CD4-positive, CD25-positive, alpha-beta regulatory T cell (primary cell): ENCODE data around the gene USP38. TPM values are rescaled to one million over a fixed set of nuclear protein-coding genes. Genes with fewer than 3 reads are reported as not detected.

ENCODE experiments used
- ATAC-seq, 2 donors: fragments of 150-1000 bp; cut with Tn5 transposase; one replicate each; pipeline ENCODE4 v1.10.0; 2021; ENCODE audit warnings: low read depth in 2 of 2, moderate number of reproducible peaks in 2 of 2, moderate library complexity in 1 of 2
- DNase-seq, 3 donors: peaks; one replicate each; pipeline versions ENCODE4 v3.0.0 to v3.0.0-alpha.2; 2012 to 2022; ENCODE audit warnings: mixed read lengths in 1 of 3
- H3K27ac ChIP-seq: one replicate; pipeline ENCODE4 v1.7.0; 2013; ENCODE audit warnings: mild to moderate bottlenecking, low read length; ENCODE audit not compliant: insufficient read depth, poor library complexity, severe bottlenecking
- H3K27me3 ChIP-seq: one replicate; pipeline ENCODE4 v1.7.0; 2013; ENCODE audit warnings: low read length; ENCODE audit not compliant: control insufficient read depth, insufficient read depth
- H3K36me3 ChIP-seq: one replicate; pipeline ENCODE4 v1.7.0; 2013; ENCODE audit warnings: mild to moderate bottlenecking, low read length, moderate library complexity; ENCODE audit not compliant: control insufficient read depth, insufficient read depth
- H3K4me1 ChIP-seq: 2 replicates; pipeline ENCODE4 v1.7.0; 2013; ENCODE audit warnings: mild to moderate bottlenecking, low read length; ENCODE audit not compliant: insufficient read depth, control insufficient read depth, poor library complexity, severe bottlenecking
- H3K4me3 ChIP-seq: one replicate; pipeline ENCODE4 v1.7.0; 2013; ENCODE audit warnings: low read depth, mild to moderate bottlenecking, low read length, moderate library complexity
- H3K9me3 ChIP-seq, 2 experiments: 1 replicate in 1 of 2; 2 replicates in 1 of 2; pipeline ENCODE4 v1.7.0; 2013; ENCODE audit warnings: low read length in 2 of 2, mild to moderate bottlenecking in 1 of 2, moderate library complexity in 1 of 2; ENCODE audit not compliant: control insufficient read depth in 2 of 2
- H3K27ac Mint-ChIP-seq, 3 donors: one replicate each; pipeline ENCODE4 v1.8.0; 2020 to 2022; ENCODE audit warnings: mild to moderate bottlenecking in 3 of 3, mixed read lengths in 3 of 3, moderate library complexity in 2 of 3
- H3K27me3 Mint-ChIP-seq: one replicate; pipeline ENCODE4 v1.8.0; 2022; ENCODE audit warnings: mild to moderate bottlenecking, mixed read lengths
- H3K36me3 Mint-ChIP-seq: one replicate; pipeline ENCODE4 v1.8.0; 2020; ENCODE audit warnings: mixed read lengths
- H3K4me1 Mint-ChIP-seq, 4 donors: one replicate each; pipeline ENCODE4 v1.8.0; 2020 to 2022; ENCODE audit warnings: mixed read lengths in 4 of 4, mild to moderate bottlenecking in 1 of 4
- H3K4me3 Mint-ChIP-seq, 4 donors: one replicate each; pipeline ENCODE4 v1.8.0; 2020 to 2022; ENCODE audit warnings: mild to moderate bottlenecking in 4 of 4, mixed read lengths in 4 of 4, moderate library complexity in 3 of 4
- H3K9me3 Mint-ChIP-seq, 7 donors: one replicate each; pipeline ENCODE4 v1.8.0; 2020 to 2022; ENCODE audit warnings: mixed read lengths in 7 of 7, mild to moderate bottlenecking in 3 of 7, moderate library complexity in 2 of 7
- polyA plus RNA-seq, 4 donors: library from polyadenylated mRNA; unstranded; fragments of 300-500 nt; fragmentation: Illumina TruSeq; gene quantifications; one replicate each; pipeline ENCODE4 v1.2.3, GENCODE V29; 2021
- total RNA-seq: library from RNA; stranded (reverse); gene quantifications from one replicate; pipeline ENCODE4 v1.2.3, GENCODE V29; 2022

USP38 gene
- total and polyA plus RNA-seq, 5 donors from 2014 or later, result 21.0 to 39.1 (median 25.8) TPM

- DNase-seq (no peak), ATAC-seq (no peak)
- Histone ChIP-seq H3K4me3 (no peak overlapping the region), H3K27ac (no peak overlapping the region), H3K9me3 (no peaks in the 10 kb centered on the region), H3K27me3 (no peaks in the 10 kb centered on the region), H3K36me3 (no peaks in the 10 kb centered on the region), H3K4me1 (no peaks in the 10 kb centered on the region)
- Mint-ChIP-seq H3K4me3 (no peak overlapping the region), H3K27me3 (no peaks in the 10 kb centered on the region), H3K36me3 (no peaks in the 10 kb centered on the region), H3K4me1 (peaks cover 0 to 4% (median under 1%) of the 10 kb centered on the region in 4 donors), H3K9me3 (peaks cover 2 to 9% (median 4%) of the 10 kb centered on the region in 7 donors), H3K27ac (no peak overlapping the region)
Measured at GRCh38 chr4:143243041-143243440, 58.3 kb downstream of the USP38 start.

DNA sequence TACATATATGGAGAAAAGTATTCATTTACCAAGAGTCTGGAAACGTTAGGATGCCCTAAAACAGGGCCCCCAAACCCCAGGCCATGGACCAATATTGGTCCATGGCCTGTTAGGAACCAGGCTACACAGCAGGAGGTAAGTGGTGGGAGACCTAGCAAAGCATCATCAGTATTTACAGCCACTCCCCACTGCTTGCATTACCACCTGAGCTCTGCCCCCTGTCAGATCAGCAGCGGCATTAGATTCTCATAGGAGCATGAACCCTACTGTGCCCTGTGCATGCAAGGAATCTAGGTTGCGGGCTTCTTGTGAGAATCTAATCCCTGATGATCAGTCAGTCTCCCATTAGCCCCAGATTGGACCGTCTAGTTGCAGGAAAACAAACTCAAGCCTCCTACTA is 62.3 kb downstream of the USP38 start:
- Mint-ChIP-seq H3K4me1 (no peaks in the 10 kb centered on the region), H3K36me3 (no peaks in the 10 kb centered on the region), H3K9me3 (peaks cover 0 to 6% (median 2%) of the 10 kb centered on the region in 7 donors), H3K27ac (no peak overlapping the region), H3K27me3 (no peaks in the 10 kb centered on the region), H3K4me3 (no peak overlapping the region)
- H3K4me3 ChIP-seq, result no peak overlapping the region
- no peaks in the 10 kb centered on the region for H3K9me3 ChIP-seq
- DNase-seq, result no peak
- no peaks in the 10 kb centered on the region for H3K36me3 ChIP-seq
- H3K27ac ChIP-seq, result no peak overlapping the region
- no peaks in the 10 kb centered on the region for H3K27me3 ChIP-seq
- no peak for ATAC-seq
- no peaks in the 10 kb centered on the region for H3K4me1 ChIP-seq

GRCh38 chr4:143247866-143248265 is 63.1 kb downstream of the USP38 start:
- Mint-ChIP-seq H3K9me3 (peaks cover 0 to 5% (median 0%) of the 10 kb centered on the region in 7 donors), H3K4me1 (no peaks in the 10 kb centered on the region), H3K36me3 (no peaks in the 10 kb centered on the region), H3K27me3 (no peaks in the 10 kb centered on the region), H3K27ac (no peak overlapping the region), H3K4me3 (no peak overlapping the region)
- no peak for ATAC-seq
- DNase-seq, result no peak
- Histone ChIP-seq H3K4me1 (no peaks in the 10 kb centered on the region), H3K27me3 (no peaks in the 10 kb centered on the region), H3K27ac (no peak overlapping the region), H3K9me3 (no peaks in the 10 kb centered on the region), H3K4me3 (no peak overlapping the region), H3K36me3 (no peaks in the 10 kb centered on the region)

DNA sequence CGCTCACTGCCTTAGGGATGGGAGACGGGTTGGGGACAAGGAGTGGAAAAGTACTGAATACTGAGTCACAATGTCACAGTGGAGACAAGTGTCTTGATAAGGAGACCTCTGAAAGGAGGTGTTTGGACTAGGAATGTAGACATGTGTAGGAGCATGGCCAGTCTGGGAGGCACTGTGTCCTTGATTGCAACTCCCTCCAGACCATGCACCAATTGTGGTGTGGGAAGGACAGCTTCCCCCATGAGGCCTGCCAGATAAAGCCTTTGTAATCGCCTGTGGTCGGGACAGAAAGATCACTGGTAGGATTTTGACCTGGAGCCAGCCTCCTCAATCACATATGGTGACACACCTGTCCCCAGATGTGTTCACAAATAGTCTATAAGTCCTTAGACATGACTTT is 64.1 kb downstream of the USP38 start:
- Mint-ChIP-seq H3K27ac (no peak overlapping the region), H3K27me3 (no peaks in the 10 kb centered on the region)

GRCh38 chr4:143250617-143251016 is 65.9 kb downstream of the USP38 start:
- H3K4me1 Mint-ChIP-seq, result no peaks in the 10 kb centered on the region
- DNase-seq, result no peak
- H3K27ac Mint-ChIP-seq, result no peak overlapping the region

More for the DNA sequence above, 64.1 kb downstream of the USP38 start:
- Mint-ChIP-seq H3K9me3 (peaks cover 0 to 5% (median 0%) of the 10 kb centered on the region in 7 donors), H3K4me3 (no peak overlapping the region), H3K36me3 (no peaks in the 10 kb centered on the region), H3K4me1 (no peaks in the 10 kb centered on the region)
- Histone ChIP-seq H3K9me3 (no peaks in the 10 kb centered on the region), H3K36me3 (no peaks in the 10 kb centered on the region), H3K27ac (no peak overlapping the region), H3K4me1 (no peaks in the 10 kb centered on the region), H3K27me3 (no peaks in the 10 kb centered on the region), H3K4me3 (no peak overlapping the region)
- DNase-seq (no peak), ATAC-seq (no peak)

DNA sequence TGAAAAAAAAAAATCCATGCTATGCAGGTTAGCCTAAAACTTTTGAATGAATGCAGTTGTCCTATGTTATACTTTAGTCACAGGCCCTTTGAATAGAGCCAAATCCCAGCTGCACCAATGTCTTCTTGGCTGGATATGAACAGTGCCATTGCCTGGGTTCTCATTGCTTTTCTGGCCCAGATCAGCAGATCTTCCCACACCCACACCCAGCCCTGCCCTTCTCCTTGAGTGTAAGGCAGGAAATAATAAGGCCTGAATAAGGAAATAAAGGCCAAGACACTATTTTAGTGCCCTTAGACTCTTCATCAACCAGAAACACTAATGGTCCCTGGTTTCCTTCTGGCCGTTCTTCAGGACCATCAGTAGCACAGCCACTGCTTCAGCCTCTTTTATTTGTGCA is 66.6 kb downstream of the USP38 start:
- H3K36me3 Mint-ChIP-seq, result no peaks in the 10 kb centered on the region
- peaks cover 6% of the 10 kb centered on the region for H3K27me3 Mint-ChIP-seq
- Histone ChIP-seq H3K27me3 (no peaks in the 10 kb centered on the region), H3K4me1 (no peaks in the 10 kb centered on the region), H3K4me3 (no peak overlapping the region), H3K9me3 (no peaks in the 10 kb centered on the region), H3K36me3 (no peaks in the 10 kb centered on the region), H3K27ac (no peak overlapping the region)
- no peak overlapping the region for H3K4me3 Mint-ChIP-seq
- no peak for DNase-seq
- H3K9me3 Mint-ChIP-seq, result peaks cover 0 to 1% (median 0%) of the 10 kb centered on the region in 7 donors
- H3K4me1 Mint-ChIP-seq, result no peaks in the 10 kb centered on the region
- no peak overlapping the region for H3K27ac Mint-ChIP-seq
- no peak for ATAC-seq

More at GRCh38 chr4:143250617-143251016, 65.9 kb downstream of the USP38 start:
- Mint-ChIP-seq H3K4me3 (no peak overlapping the region), H3K36me3 (no peaks in the 10 kb centered on the region), H3K27me3 (peaks cover 6% of the 10 kb centered on the region), H3K9me3 (peaks cover 0 to 3% (median 0%) of the 10 kb centered on the region in 7 donors)
- Histone ChIP-seq H3K4me1 (no peaks in the 10 kb centered on the region), H3K27ac (no peak overlapping the region), H3K9me3 (no peaks in the 10 kb centered on the region), H3K27me3 (no peaks in the 10 kb centered on the region), H3K36me3 (no peaks in the 10 kb centered on the region), H3K4me3 (no peak overlapping the region)
- ATAC-seq, result no peak

DNA sequence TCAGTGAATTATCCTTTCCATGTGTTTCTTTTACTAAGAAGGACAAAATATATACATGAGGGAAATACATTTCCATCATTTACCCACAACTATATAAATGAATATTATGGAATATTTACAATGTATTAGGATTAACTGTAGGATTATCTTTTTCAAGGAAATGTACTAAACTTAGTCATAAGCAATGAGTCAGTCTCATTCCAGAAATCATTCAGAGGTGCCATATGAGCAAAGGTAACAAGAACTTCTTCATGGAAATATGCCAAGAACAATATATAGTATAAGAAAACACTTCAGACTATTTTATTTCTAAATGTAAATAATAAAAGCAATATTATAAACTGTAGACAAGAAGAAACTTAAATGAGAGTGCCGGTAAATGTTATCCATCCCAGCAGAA is 67.1 kb downstream of the USP38 start:
- Mint-ChIP-seq H3K4me1 (no peaks in the 10 kb centered on the region), H3K36me3 (no peaks in the 10 kb centered on the region), H3K9me3 (peaks cover 0 to 1% (median 0%) of the 10 kb centered on the region in 7 donors), H3K27ac (no peak overlapping the region), H3K4me3 (no peak overlapping the region), H3K27me3 (peaks cover 6% of the 10 kb centered on the region)
- no peaks in the 10 kb centered on the region for H3K27me3 ChIP-seq
- ATAC-seq, result no peak
- H3K27ac ChIP-seq, result no peak overlapping the region
- DNase-seq, result no peak
- no peaks in the 10 kb centered on the region for H3K9me3 ChIP-seq
- H3K4me1 ChIP-seq, result no peaks in the 10 kb centered on the region
- H3K36me3 ChIP-seq, result no peaks in the 10 kb centered on the region
- H3K4me3 ChIP-seq, result no peak overlapping the region

DNA sequence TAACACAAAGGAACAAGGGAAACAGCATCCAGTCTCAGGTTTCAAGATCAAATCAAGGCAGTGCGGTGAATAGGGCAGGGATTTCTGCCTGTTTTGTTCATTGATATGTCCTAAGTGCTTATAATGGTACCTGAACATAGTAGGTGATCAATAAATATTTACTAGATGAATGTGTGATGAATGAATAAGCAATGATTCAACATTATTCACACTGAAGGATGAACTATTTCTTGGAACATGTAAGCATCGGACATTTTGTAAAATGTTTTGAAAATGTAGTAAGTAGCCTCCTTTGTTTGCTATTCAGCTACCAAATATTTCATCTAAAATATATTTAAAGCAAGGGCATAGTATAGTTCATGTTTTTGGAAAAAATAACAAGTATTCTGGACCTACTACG is 67.8 kb downstream of the USP38 start:
- Histone ChIP-seq H3K36me3 (no peaks in the 10 kb centered on the region), H3K4me1 (no peaks in the 10 kb centered on the region), H3K27me3 (no peaks in the 10 kb centered on the region), H3K4me3 (no peak overlapping the region), H3K9me3 (no peaks in the 10 kb centered on the region), H3K27ac (no peak overlapping the region)
- no peaks in the 10 kb centered on the region for H3K4me1 Mint-ChIP-seq
- no peaks in the 10 kb centered on the region for H3K36me3 Mint-ChIP-seq
- H3K27me3 Mint-ChIP-seq, result peaks cover 6% of the 10 kb centered on the region
- H3K4me3 Mint-ChIP-seq, result no peak overlapping the region
- ATAC-seq (no peak), DNase-seq (no peak)
- H3K27ac Mint-ChIP-seq, result no peak overlapping the region
- peaks cover 0 to 1% (median 0%) of the 10 kb centered on the region in 7 donors for H3K9me3 Mint-ChIP-seq
